Stimulated activated CD4-positive, alpha-beta T cell treated with anti-CD3 and anti-CD28 coated beads, Interleukin-12 subunit alpha, Interleukin-12 subunit beta, amount 100 ng/mL, for 48 hours (primary cell): ENCODE results near the gene KIAA0753.
A peak's percentile ranks its signal among the peaks of the same experiment; 100 is the strongest.
"Not testable (repeated sequence)": the region's sequence is repeated elsewhere in the genome, so short reads cannot be mapped to it uniquely, and the experiment has no call there.

ENCODE experiments used
- DNase-seq, 3 donors: peaks; one replicate each; pipeline ENCODE4 v3.0.0-alpha.2; 2020; ENCODE audit warnings: low read depth in 2 of 3, low spot score in 1 of 3

The KIAA0753 gene

GRCh38 chr17:6597727-6598126 lies 42.8 kb downstream of the KIAA0753 start:
- no peak for DNase-seq

GRCh38 chr17:6596941-6597340 lies 43.6 kb downstream of the KIAA0753 start:
- DNase-seq, result no peak

DNA sequence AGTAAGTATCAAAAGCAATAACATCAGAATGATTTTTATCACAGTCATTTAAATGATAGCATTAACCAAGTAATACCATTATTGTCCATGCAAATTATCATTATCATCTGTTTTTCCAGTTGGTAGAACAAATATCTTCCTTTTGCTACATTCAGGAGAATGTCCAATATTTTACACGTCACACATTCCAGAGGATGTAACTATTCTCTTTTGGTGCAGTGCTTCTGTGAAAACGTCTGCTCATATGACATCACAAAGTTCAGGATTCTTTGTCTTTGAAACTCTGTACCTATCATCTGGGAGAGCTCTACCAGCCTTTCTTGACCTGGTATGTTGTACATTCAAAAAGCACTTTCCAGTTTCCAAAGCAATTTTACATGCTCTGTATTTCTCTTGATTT lies 44.0 kb downstream of the KIAA0753 start:
- DNase-seq, result no peak

DNA sequence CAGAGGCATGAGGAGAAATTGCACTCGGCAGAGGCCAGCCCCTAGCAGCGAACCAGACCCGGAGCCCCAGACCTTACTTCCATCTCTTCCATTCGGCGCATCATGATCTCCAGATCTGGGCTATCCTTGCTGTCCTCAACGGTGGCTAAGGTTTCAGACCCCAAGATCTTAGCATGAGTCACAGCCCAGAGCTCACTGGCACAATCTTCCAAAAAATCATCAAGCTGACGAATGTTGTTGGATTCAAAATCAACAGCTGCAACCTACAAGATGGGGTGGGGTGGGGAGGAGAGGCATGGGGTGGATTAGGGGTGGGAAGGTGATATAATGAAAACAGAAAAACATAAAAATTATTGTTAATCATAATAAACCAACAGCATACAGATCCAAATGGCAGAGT lies 44.4 kb downstream of the KIAA0753 start:
- no peak for DNase-seq

- not testable (repeated sequence) for DNase-seq
Observed at GRCh38 chr17:6593371-6593770, 47.1 kb downstream of the KIAA0753 start.

GRCh38 chr17:6592173-6592572 lies 48.3 kb downstream of the KIAA0753 start:
- no peak for DNase-seq

- DNase-seq, result no peak
Observed at GRCh38 chr17:6591599-6592158, 48.8 kb downstream of the KIAA0753 start.

DNA sequence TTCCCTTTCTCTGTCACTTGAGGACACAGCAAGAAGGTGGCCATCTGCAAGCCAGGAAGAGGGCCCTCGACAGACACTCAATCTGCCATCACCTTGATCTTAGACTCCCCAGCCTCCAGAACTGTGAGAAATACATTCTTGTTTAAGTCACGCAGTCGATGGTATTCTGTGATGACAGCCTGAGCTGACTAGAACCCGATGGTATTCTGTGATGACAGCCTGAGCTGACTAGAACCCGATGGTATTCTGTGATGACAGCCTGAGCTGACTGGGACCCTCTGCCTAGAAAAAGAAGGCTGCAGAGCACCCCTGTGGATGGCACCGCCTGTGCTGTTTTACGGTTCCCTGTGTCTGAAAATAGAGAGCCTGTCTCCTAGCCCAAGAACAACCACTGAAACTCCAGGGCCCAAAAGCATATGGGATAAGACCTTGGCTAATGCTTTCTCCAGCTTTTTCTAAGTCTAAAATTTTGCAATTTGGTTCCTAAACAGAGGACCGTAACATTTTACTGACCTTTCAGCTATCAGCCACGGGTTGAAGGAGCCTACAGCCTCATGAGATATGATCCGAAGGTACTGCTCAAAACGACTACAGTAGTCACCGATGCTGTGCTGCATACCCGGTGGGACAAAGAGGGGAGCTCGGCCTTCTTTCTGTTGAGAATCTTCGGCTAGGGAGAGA lies 51.1 kb downstream of the KIAA0753 start:
- no peak for DNase-seq

GRCh38 chr17:6588165-6588564 lies 52.3 kb downstream of the KIAA0753 start:
- no peak for DNase-seq

- DNase-seq, result no peak
Observed at GRCh38 chr17:6587310-6587709, 53.2 kb downstream of the KIAA0753 start.

DNA sequence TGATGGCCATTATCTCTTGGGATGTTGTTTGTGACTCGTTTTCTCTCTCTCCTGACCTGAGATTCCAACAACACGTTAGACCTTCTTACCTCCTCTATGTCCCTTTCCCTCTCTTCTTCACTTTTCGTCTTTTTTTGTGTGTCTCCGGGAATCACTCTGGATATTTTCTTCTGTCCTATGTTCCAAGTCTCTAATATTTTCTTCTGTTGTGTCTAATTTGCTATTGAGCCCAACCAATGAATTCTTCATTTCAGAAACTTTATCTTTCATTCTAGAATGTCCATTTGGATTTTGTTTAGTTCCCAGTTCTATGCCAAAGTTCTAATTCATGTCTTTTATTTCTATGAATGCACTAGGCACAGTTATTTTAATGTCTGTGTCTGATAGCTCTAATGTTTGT lies 57.1 kb downstream of the KIAA0753 start:
- DNase-seq, result no peak

- DNase-seq, result no peak
Observed at GRCh38 chr17:6580625-6581024, 59.9 kb downstream of the KIAA0753 start.

GRCh38 chr17:6578491-6578890 lies 62.0 kb downstream of the KIAA0753 start:
- DNase-seq, result no peak

GRCh38 chr17:6577686-6578263 lies 62.7 kb downstream of the KIAA0753 start:
- DNase-seq, result no peak

DNA sequence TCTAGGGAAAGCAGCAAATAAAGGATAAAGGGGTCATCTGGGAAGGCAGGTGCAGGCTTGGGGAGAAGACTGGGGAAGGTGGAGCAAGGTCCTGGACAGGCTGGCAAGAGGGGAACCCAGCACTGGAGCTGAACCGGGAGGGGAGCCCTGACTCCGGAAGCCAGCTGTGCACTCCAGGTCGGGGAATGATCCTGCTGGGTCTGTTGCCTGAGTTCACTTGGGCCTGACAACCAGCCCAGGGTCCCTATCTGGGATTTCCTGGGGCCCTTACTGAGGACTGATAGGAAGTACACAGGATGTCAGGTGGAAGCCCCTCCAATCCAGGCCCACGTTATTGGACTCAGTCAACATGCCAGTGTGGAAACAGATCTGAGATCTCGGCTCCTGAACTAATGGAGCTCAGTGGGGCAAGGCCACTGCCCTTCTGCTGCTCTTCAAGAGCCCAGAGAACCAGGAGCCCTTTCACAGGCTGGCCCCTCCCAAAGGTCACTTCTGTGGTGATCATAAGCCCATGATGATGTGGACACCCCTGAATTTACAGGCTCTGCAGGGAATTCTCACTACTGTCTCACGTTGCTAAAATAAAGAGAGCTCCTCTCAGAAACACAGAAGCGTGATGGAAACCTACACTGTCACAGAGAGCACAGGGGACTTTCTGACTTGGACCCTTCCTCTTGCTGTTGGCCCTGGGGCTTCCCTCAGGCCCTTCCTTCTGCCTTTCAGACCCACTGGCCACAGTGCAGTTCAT lies 64.3 kb downstream of the KIAA0753 start:
- DNase-seq, result no peak

DNA sequence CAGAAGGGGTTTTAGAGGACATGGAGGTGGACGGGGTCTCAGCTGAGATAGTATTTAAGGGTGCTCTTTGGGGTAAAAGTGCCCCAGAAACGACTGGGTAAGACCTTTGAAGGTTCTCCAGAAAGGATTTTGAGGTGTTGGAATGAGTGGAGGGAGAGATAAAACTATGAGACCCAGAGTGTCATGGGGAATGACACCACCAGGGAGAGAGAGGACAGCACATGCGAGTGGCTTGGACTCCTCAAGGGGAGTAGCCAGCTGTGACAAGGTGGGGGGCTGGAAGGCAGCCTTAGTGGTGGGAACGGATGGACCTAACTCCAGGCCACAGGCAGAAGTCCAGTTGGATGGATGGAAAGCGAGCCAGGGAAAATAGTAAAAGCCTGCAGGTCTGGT lies 64.9 kb downstream of the KIAA0753 start:
- DNase-seq, result no peak

GRCh38 chr17:6574687-6575595 lies 65.6 kb downstream of the KIAA0753 start:
- DNase-seq, result peak; percentile 27 to 53 (median 35)

DNA sequence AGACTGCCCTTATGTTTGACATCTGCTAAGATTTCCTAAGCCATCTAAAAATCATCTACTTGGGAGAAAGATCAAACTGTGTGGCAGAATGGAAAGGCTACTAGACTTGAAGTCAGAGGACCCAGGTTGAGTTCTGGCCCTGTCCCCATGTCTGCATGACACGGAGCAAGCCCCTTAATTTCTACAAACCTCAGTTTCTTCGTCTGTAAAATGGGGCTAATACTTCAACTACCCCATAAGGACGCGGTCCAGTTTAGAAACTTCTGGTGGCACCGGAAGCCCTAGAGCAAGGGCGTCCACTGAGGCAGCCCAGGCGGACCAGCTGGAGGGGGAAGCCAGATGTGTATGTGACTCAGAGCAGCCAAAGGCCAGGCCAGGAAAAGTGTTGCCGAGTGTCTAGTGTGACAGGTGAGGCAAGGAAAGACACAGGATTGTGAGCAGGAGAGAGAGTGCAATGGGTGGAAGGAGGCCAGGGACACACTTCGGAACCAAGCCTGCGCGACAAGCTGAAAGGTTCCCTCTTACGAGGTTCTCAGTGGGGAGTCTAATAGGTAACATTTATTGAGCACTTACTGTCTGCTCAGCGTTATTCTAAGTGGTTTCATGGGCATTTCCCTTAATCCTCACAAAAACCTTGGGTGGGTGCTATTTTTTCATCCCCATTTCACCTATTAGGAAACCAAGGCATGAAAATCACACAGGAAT lies 66.4 kb downstream of the KIAA0753 start:
- no peak for DNase-seq

DNA sequence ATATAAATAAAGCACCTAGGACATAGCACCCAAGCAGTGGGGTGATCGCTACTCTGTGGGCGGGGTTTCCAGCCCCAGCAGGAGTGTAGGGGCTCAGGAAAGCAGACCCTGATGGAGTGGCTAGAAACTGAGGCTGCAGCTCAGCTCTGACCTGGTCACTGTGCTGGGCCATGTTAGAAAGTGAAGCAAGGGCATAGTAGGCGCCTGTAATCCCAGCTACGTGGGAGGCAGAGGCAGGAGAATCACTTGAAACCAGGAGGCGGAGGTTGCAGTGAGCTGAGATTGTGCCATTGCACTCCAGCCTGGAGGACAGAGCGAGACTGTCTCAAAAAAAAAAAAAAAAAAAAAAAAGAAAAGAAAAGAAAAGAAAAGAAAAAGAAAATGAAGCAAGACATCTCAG lies 67.0 kb downstream of the KIAA0753 start:
- DNase-seq, result not testable (repeated sequence)

DNA sequence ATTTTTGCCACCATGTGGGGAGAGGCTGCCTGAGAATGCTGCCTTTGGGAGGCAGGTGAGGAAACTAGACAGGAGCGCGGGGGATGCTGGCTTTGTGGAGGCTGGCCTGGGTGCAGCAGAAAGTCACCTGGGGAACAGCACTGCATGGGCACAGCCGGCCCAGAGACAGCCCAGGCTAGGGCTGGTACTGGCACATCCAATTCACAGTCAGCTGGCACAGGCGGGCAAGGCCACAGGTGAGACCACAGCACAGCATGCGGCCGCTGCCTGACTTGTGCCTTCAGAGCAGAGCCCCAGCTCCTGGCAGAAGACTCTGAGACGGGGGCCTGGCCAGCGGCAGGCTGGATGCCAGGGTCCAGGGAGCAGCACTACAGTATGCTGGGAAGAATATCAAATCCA lies 67.5 kb downstream of the KIAA0753 start:
- no peak for DNase-seq

GRCh38 chr17:6571452-6571781 lies 69.1 kb downstream of the KIAA0753 start:
- DNase-seq, result no peak
